H1 (cell line): Measurements from ENCODE around the gene TMEM273. TPM values are rescaled to one million over a fixed set of nuclear protein-coding genes. Genes with fewer than 3 reads are reported as not detected.

Source experiments
- CTCF ChIA-PET: fragments of 300-600 bp; sonication (Branson Sonifier 250); formaldehyde crosslinking; loops from one replicate; lab custom pipeline; 2021; ENCODE audit not compliant: partially characterized antibody; lab: Charles Lee
- POLR2A ChIA-PET: fragments of 300-600 bp; sonication (Branson Sonifier 250); formaldehyde crosslinking; loops from one replicate; lab custom pipeline; 2021; ENCODE audit warnings: inconsistent platforms; ENCODE audit not compliant: partially characterized antibody; lab: Charles Lee
- DNase-seq, 2 experiments: peaks; one replicate each; pipeline versions ENCODE4 v3.0.0 to v3.0.0-alpha.2; 2010 to 2022; ENCODE audit warnings: low spot score in 2 of 2, low read depth in 1 of 2, mixed read lengths in 1 of 2
- FAIRE-seq: peaks from 2 replicates; lab custom pipeline; 2011; peaks lifted over from hg19 to GRCh38; lab: Jason Lieb, UNC
- H2AFZ ChIP-seq: 2 replicates; pipeline ENCODE4 v1.8.1; 2012; ENCODE audit warnings: low read length, inconsistent platforms
- H2AK5ac ChIP-seq: 2 replicates; pipeline ENCODE4 v1.6.1; 2013; ENCODE audit warnings: low read depth, low read length
- H2BK120ac ChIP-seq: replicated peaks from 2 replicates; pipeline ENCODE3; 2013; ENCODE audit warnings: low read depth, low read length, inconsistent platforms
- H2BK12ac ChIP-seq: 2 replicates; pipeline ENCODE4 v1.6.1; 2013; ENCODE audit warnings: low read depth, low read length
- H2BK15ac ChIP-seq: 2 replicates; pipeline ENCODE4 v1.6.1; 2013; ENCODE audit warnings: low read length
- H2BK20ac ChIP-seq: 2 replicates; pipeline ENCODE4 v1.6.1; 2013; ENCODE audit warnings: low read length
- H2BK5ac ChIP-seq: 2 replicates; pipeline ENCODE4 v1.6.1; 2013; ENCODE audit warnings: low read depth, low read length
- H3K14ac ChIP-seq: 2 replicates; pipeline ENCODE4 v1.6.1; 2013; ENCODE audit warnings: inconsistent platforms; ENCODE audit not compliant: insufficient read length
- H3K18ac ChIP-seq: 2 replicates; pipeline ENCODE4 v1.6.1; 2013; ENCODE audit warnings: low read length; ENCODE audit errors: extremely low read depth
- H3K23ac ChIP-seq: 2 replicates; pipeline ENCODE4 v1.6.1; 2013; ENCODE audit warnings: inconsistent platforms; ENCODE audit not compliant: insufficient read length
- H3K23me2 ChIP-seq: 2 replicates; pipeline ENCODE4 v1.6.1; 2013; ENCODE audit warnings: low read depth, low read length
- H3K27ac ChIP-seq: 2 replicates; pipeline ENCODE4 v1.6.1; 2011; ENCODE audit warnings: low read depth, low read length, inconsistent platforms
- H3K27me3 ChIP-seq, 4 experiments: replicated peaks in 1 of 4; 1 replicate in 1 of 4; 2 replicates in 3 of 4; pipeline versions ENCODE4 v1.6.1 to v1.8.1; 2011 to 2013; ENCODE audit warnings: low read length in 3 of 4, mild to moderate bottlenecking in 3 of 4, inconsistent platforms in 2 of 4, mixed read lengths in 2 of 4, moderate library complexity in 1 of 4; ENCODE audit not compliant: control insufficient read depth in 3 of 4, insufficient read depth in 3 of 4; ENCODE audit errors: extremely low read depth in 1 of 4
- H3K36me3 ChIP-seq, 4 experiments: 2 replicates each; pipeline versions ENCODE4 v1.6.1 to v1.8.1; 2011 to 2013; ENCODE audit warnings: mild to moderate bottlenecking in 4 of 4, low read length in 3 of 4, moderate library complexity in 2 of 4, control low read depth in 1 of 4, inconsistent platforms in 1 of 4; ENCODE audit not compliant: insufficient read depth in 4 of 4, control insufficient read depth in 2 of 4
- H3K4ac ChIP-seq: replicated peaks from 2 replicates; pipeline ENCODE3; 2013; ENCODE audit warnings: low read length, low read depth, mixed read lengths, inconsistent platforms; ENCODE audit not compliant: insufficient read length
- H3K4me1 ChIP-seq, 4 experiments: replicated peaks in 1 of 4; 1 replicate in 1 of 4; 2 replicates in 3 of 4; pipeline versions ENCODE4 v1.6.1 to v1.8.1; 2011 to 2013; ENCODE audit warnings: low read length in 3 of 4, inconsistent platforms in 2 of 4, mixed read lengths in 1 of 4; ENCODE audit not compliant: insufficient read depth in 4 of 4, control insufficient read depth in 3 of 4
- H3K4me2 ChIP-seq, 2 experiments: 2 replicates each; pipeline versions ENCODE4 v1.6.1 to v1.8.1; 2011 to 2013; ENCODE audit warnings: low read depth in 2 of 2, low read length in 2 of 2, control low read depth in 1 of 2, inconsistent platforms in 1 of 2, mild to moderate bottlenecking in 1 of 2; ENCODE audit not compliant: insufficient read depth in 1 of 2
- H3K4me3 ChIP-seq, 4 experiments: fragments of 200-600, 300-600 bp in 1 of 4; sonication (generic), shearing (Covaris generic), sonication (Bioruptor Twin) in 1 of 4; 2 replicates each; pipeline versions ENCODE4 v1.5.1 to v1.8.1; 2011 to 2016; ENCODE audit warnings: low read length in 4 of 4, low read depth in 3 of 4, control low read depth in 2 of 4, inconsistent platforms in 2 of 4, mild to moderate bottlenecking in 2 of 4, mixed read lengths in 1 of 4, moderate library complexity in 1 of 4; ENCODE audit not compliant: insufficient read depth in 2 of 4; ENCODE audit errors: extremely low read depth in 1 of 4
- H3K56ac ChIP-seq: replicated peaks from 2 replicates; pipeline ENCODE3; 2013; ENCODE audit warnings: low read depth, mild to moderate bottlenecking, mixed read lengths, low read length, inconsistent platforms; ENCODE audit not compliant: insufficient read length
- H3K79me1 ChIP-seq: 2 replicates; pipeline ENCODE4 v1.6.1; 2013; ENCODE audit warnings: low read depth, low read length, control low read depth
- H3K79me2 ChIP-seq, 2 experiments: 2 replicates each; pipeline versions ENCODE4 v1.6.1 to v1.8.1; 2012 to 2013; ENCODE audit warnings: low read length in 2 of 2, mild to moderate bottlenecking in 2 of 2, inconsistent platforms in 1 of 2; ENCODE audit not compliant: insufficient read depth in 2 of 2, control insufficient read depth in 1 of 2
- H3K9ac ChIP-seq, 4 experiments: replicated peaks in 1 of 4; 1 replicate in 1 of 4; 2 replicates in 3 of 4; pipeline versions ENCODE4 v1.6.1 to v1.8.1; 2011 to 2013; ENCODE audit warnings: low read depth in 3 of 4, low read length in 3 of 4, control low read depth in 2 of 4, mild to moderate bottlenecking in 2 of 4, moderate library complexity in 2 of 4, inconsistent platforms in 1 of 4; ENCODE audit errors: extremely low read depth in 1 of 4
- H3K9me3 ChIP-seq, 2 experiments: 2 replicates each; pipeline versions ENCODE4 v1.6.1 to v1.8.1; 2012 to 2013; ENCODE audit warnings: mild to moderate bottlenecking in 2 of 2, moderate library complexity in 2 of 2, control low read depth in 1 of 2, inconsistent platforms in 1 of 2, low read depth in 1 of 2, low read length in 1 of 2, mixed read lengths in 1 of 2; ENCODE audit not compliant: insufficient read depth in 2 of 2
- H4K20me1 ChIP-seq, 2 experiments: replicated peaks in 1 of 2; 2 replicates each; pipeline versions ENCODE3 to v1.8.1; 2011 to 2013; ENCODE audit warnings: inconsistent platforms in 2 of 2, low read length in 2 of 2, mild to moderate bottlenecking in 1 of 2; ENCODE audit not compliant: insufficient read depth in 2 of 2, control insufficient read depth in 1 of 2
- H4K5ac ChIP-seq: 2 replicates; pipeline ENCODE4 v1.6.1; 2013; ENCODE audit warnings: low read length, low read depth, mixed read lengths, inconsistent platforms; ENCODE audit not compliant: insufficient read length
- H4K8ac ChIP-seq: 2 replicates; pipeline ENCODE4 v1.8.0; 2013; ENCODE audit warnings: mild to moderate bottlenecking, moderate library complexity, low read length, inconsistent platforms; ENCODE audit not compliant: insufficient read depth; ENCODE audit errors: extremely low read depth
- H4K91ac ChIP-seq: replicated peaks from 2 replicates; pipeline ENCODE3; 2013; ENCODE audit warnings: low read length, mixed read lengths, inconsistent platforms; ENCODE audit not compliant: insufficient read length
- CBX8 ChIP-seq: fragments of 300-800, 300-1000 bp; sonication (generic); IDR thresholded peaks from 2 replicates; pipeline ENCODE4 v1.7.1; 2016; ENCODE audit warnings: low read depth, low read length, borderline replicate concordance
- YY1 ChIP-seq: IDR thresholded peaks from 2 replicates; pipeline ENCODE4 v1.6.1; 2011; ENCODE audit warnings: low read depth, mild to moderate bottlenecking, low read length
- WGBS, 2 experiments: shearing (Covaris generic) in 1 of 2; methylation state at CpG; one replicate each; pipeline versions ENCODE4 v1.1.6 to v1.1.7; 2013 to 2015; ENCODE audit warnings: low lambda C conversion rate in 2 of 2, mixed read lengths in 2 of 2, inconsistent platforms in 1 of 2, low coverage in 1 of 2, missing lambda C conversion rate in 1 of 2; ENCODE audit not compliant: insufficient replicate concordance in 2 of 2, insufficient coverage in 1 of 2, insufficient read length in 1 of 2; ENCODE audit errors: extremely low coverage in 1 of 2, missing lambda C conversion rate in 1 of 2; 5-methylcytosine and 5-hydroxymethylcytosine counted together
- polyA plus RNA-seq, 7 experiments: library from polyadenylated mRNA; depleted of rRNA in 3 of 7; stranded (reverse) in 5 of 7; unstranded in 2 of 7; fragments of >200 nt in 5 of 7; fragments of 200-250 nt in 2 of 7; gene quantifications; 1 replicate in 5 of 7; 2 replicates in 1 of 7; 4 replicates in 1 of 7; pipeline versions ENCODE4 v1.2.1 to v1.2.3, GENCODE V29; 2011 to 2013; ENCODE audit warnings: missing spikeins in 2 of 7, mixed read lengths in 2 of 7
- total RNA-seq: library from RNA; stranded (reverse); fragmentation: NEBNext Ultra II Directional; extraction: Animal tissue kit (Norgen Biotek cat#: 25700); gene quantifications from 2 replicates; pipeline ENCODE4 v1.2.1, GENCODE V29; 2021

Gene TMEM273
- total and polyA plus RNA-seq, 2 of the 8 experiments (the other 6 are each of a cell fraction or from before 2014, with no cell fraction given), result not detected

- H2BK12ac ChIP-seq, result no peak overlapping the region
- TF ChIP-seq YY1, result no peak
- TF ChIP-seq CBX8, result no peak
- TF ChIP-seq, all 59 proteins: peak for 0
- H3K4me3 ChIP-seq, result no peak overlapping the region
- no peaks in the 10 kb centered on the region for H3K79me2 ChIP-seq
- no peaks in the 10 kb centered on the region for H3K79me1 ChIP-seq
- no peak overlapping the region for H3K23ac ChIP-seq
- H4K8ac ChIP-seq, result no peak overlapping the region
- no peak overlapping the region for H3K27ac ChIP-seq
- no peaks in the 10 kb centered on the region for H3K36me3 ChIP-seq
- H3K23me2 ChIP-seq, result peaks cover 3% of the 10 kb centered on the region; the same call in 1 of the 2 replicates
- no peak overlapping the region for H3K18ac ChIP-seq
- CTCF ChIA-PET, result interaction anchor here (0.6 to 1.4 kb wide), 4 partner anchors 9 to 47 kb away, joined by 3 to 4 read pairs (median 3); no protein-coding TSS in a partner anchor
- H4K91ac ChIP-seq, result no peak overlapping the region
- H3K56ac ChIP-seq, result no peak overlapping the region
- WGBS, 2 experiments, result 92% methylated on average over 4 of the region's 4 CpGs; no CpG with 5 or more reads in 1 of the 2 experiments
- no peak overlapping the region for H2AFZ ChIP-seq
- POLR2A ChIA-PET, result no interaction called here
- H3K4me2 ChIP-seq, result no peak overlapping the region
- H3K4me1 ChIP-seq, result no peaks in the 10 kb centered on the region
- H3K14ac ChIP-seq, result no peak overlapping the region
- FAIRE-seq, result no peak
- H2AK5ac ChIP-seq, result no peak overlapping the region
- no peak overlapping the region for H2BK120ac ChIP-seq
- H3K27me3 ChIP-seq, result peaks cover 0 to 13% (median 6%) of the 10 kb centered on the region in 4 experiments; a peak in 5 of 7 replicates
- no peak overlapping the region for H4K5ac ChIP-seq
- H2BK20ac ChIP-seq, result no peak overlapping the region
- no peaks in the 10 kb centered on the region for H4K20me1 ChIP-seq
- H3K9ac ChIP-seq, result no peak overlapping the region
- no peak overlapping the region for H3K4ac ChIP-seq
- no peaks in the 10 kb centered on the region for H3K9me3 ChIP-seq
- no peak overlapping the region for H2BK5ac ChIP-seq
- H2BK15ac ChIP-seq, result no peak overlapping the region
- DNase-seq, result peak in 1 of 2 experiments; percentile 4
These were observed 70.7 kb downstream of the TMEM273 start for GRCh38 chr10:49117376-49118070.
